ENCODE measurements around the gene ZXDC.

ZXDC gene

GRCh38 chr3:126464093-126464492 is 11.6 kb downstream of the ZXDC start:
- no peak for DNase-seq
- H3K4me1 Mint-ChIP-seq, result peaks cover 15% of the 10 kb centered on the region
- H3K4me3 Mint-ChIP-seq, result no peak overlapping the region

DNA sequence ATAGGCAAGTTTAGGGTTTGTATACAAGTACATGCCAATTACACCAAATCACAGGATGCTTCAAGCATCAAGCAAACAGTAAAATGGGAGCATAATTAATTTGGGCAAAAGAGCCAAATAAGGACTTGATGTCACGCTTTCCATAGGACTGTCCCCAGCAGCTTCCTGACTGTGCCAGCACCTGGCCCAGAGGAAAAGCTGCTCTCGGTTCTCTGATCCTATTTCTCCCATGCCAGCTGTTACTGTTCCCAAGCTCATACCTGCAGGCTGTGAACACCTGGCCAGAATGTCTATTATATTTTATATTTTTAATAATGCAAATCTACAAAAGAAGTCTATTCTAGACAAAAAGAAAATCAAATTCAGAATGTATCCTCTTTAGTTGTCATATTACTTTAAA is 12.2 kb downstream of the ZXDC start:
- H3K4me1 Mint-ChIP-seq, result peaks cover 11% of the 10 kb centered on the region
- no peak overlapping the region for H3K27ac Mint-ChIP-seq
- no peaks in the 10 kb centered on the region for H3K27me3 Mint-ChIP-seq
- no peak for ATAC-seq
- H3K9me3 Mint-ChIP-seq, result no peaks in the 10 kb centered on the region
- H3K4me3 Mint-ChIP-seq, result no peak overlapping the region
- peaks cover 53% of the 10 kb centered on the region for H3K36me3 Mint-ChIP-seq (ENCODE audit: low read depth)
- DNase-seq, result no peak

More at GRCh38 chr3:126464093-126464492, 11.6 kb downstream of the ZXDC start:
- H3K9me3 Mint-ChIP-seq, result no peaks in the 10 kb centered on the region
- H3K27me3 Mint-ChIP-seq, result no peaks in the 10 kb centered on the region
- ATAC-seq, result no peak
- H3K36me3 Mint-ChIP-seq (ENCODE audit: low read depth), result peaks cover 51% of the 10 kb centered on the region
- H3K27ac Mint-ChIP-seq, result no peak overlapping the region

- Mint-ChIP-seq H3K4me3 (no peak overlapping the region), H3K27ac (no peak overlapping the region), H3K9me3 (no peaks in the 10 kb centered on the region), H3K4me1 (no peaks in the 10 kb centered on the region), H3K27me3 (no peaks in the 10 kb centered on the region), H3K36me3 (ENCODE audit: low read depth) (peaks cover 53% of the 10 kb centered on the region)
- ATAC-seq (no peak), DNase-seq (no peak)
Measured at GRCh38 chr3:126461450-126462070, 14.1 kb downstream of the ZXDC start.

DNA sequence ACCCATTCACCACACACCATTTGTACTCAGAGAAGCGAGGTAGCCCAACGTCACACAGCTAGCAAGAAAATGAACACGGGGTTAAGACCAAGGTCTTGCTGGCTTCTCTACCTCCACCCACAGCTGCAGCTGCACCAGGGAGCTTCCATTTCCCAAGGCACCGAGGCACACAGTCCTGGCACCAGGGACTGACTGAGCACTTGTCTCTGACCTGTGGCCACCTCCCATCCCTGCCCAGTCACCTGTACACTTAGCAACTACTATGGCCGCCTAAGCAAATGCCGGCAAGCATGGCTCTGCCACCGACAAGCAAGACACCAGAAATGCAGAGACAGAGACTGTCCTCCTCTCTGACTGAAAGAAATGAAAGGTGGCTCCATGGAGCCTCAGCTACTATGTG is 15.3 kb downstream of the ZXDC start:
- no peaks in the 10 kb centered on the region for H3K9me3 Mint-ChIP-seq
- no peak for DNase-seq
- no peaks in the 10 kb centered on the region for H3K27me3 Mint-ChIP-seq
- H3K4me3 Mint-ChIP-seq, result no peak overlapping the region
- peaks cover 47% of the 10 kb centered on the region for H3K36me3 Mint-ChIP-seq (ENCODE audit: low read depth)
- H3K27ac Mint-ChIP-seq, result no peak overlapping the region
- ATAC-seq, result no peak
- H3K4me1 Mint-ChIP-seq, result no peaks in the 10 kb centered on the region

DNA sequence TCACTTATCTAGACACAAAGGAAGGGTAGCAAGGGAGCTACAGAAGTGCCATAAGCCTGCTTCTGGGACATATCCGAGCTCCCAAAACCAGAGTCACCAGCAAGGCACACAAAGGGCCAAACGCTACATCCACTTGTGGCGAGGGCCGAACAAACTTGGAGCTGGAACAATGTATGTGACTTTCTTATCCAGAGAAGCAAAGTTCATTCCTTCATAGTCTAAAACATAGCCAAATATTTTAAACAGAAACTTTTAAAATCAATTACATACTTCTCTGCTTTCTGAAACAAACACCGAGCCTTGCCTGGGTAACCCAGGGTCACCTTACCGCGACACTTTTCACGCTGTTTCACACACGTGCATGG is 15.9 kb downstream of the ZXDC start:
- no peaks in the 10 kb centered on the region for H3K9me3 Mint-ChIP-seq
- H3K27me3 Mint-ChIP-seq, result no peaks in the 10 kb centered on the region
- no peak for ATAC-seq
- H3K36me3 Mint-ChIP-seq (ENCODE audit: low read depth), result peaks cover 50% of the 10 kb centered on the region
- no peaks in the 10 kb centered on the region for H3K4me1 Mint-ChIP-seq
- DNase-seq, result no peak
- no peak overlapping the region for H3K4me3 Mint-ChIP-seq
- H3K27ac Mint-ChIP-seq, result no peak overlapping the region

GRCh38 chr3:126459111-126459762 is 16.5 kb downstream of the ZXDC start:
- ATAC-seq, result no peak
- H3K4me3 Mint-ChIP-seq, result no peak overlapping the region
- peaks cover 51% of the 10 kb centered on the region for H3K36me3 Mint-ChIP-seq (ENCODE audit: low read depth)
- no peak for DNase-seq
- H3K27ac Mint-ChIP-seq, result no peak overlapping the region
- no peaks in the 10 kb centered on the region for H3K4me1 Mint-ChIP-seq
- no peaks in the 10 kb centered on the region for H3K27me3 Mint-ChIP-seq
- no peaks in the 10 kb centered on the region for H3K9me3 Mint-ChIP-seq

DNA sequence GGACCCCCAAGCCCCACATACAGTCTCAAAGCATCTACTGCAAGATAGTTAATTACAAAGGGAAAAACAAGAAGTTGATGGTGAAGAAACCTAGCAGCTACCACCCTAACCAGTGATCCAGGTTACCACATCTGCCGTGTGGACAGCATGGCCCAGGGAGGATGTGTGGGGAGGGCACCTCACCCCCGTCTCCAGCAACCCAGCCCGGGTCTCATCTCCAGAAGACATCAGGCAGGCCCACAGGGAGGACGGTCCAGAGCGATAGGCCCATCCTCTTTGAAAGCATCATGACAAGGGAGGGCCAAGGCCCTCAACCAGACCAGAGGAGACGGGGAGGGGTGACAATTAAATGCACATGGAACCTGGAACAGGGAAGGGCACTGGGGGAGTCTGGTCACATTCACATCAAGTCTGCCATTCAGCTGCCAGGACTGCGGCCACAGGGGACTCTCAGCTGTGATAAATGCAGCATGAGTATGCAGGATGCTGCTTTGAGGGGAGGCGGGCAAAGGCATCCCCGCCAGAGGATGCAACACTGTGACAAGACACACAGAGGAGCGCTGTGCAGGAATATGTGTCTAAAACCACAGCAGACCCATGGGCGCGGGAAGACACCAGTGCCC is 18.8 kb downstream of the ZXDC start:
- ATAC-seq, result no peak
- no peak for DNase-seq
- Mint-ChIP-seq H3K27me3 (no peaks in the 10 kb centered on the region), H3K27ac (no peak overlapping the region), H3K4me1 (no peaks in the 10 kb centered on the region), H3K9me3 (no peaks in the 10 kb centered on the region), H3K36me3 (ENCODE audit: low read depth) (peaks cover 50% of the 10 kb centered on the region), H3K4me3 (no peak overlapping the region)

GRCh38 chr3:126456211-126456610 is 19.5 kb downstream of the ZXDC start:
- H3K27ac Mint-ChIP-seq, result no peak overlapping the region
- DNase-seq (no peak), ATAC-seq (no peak)
- H3K27me3 Mint-ChIP-seq, result no peaks in the 10 kb centered on the region
- no peaks in the 10 kb centered on the region for H3K9me3 Mint-ChIP-seq
- no peaks in the 10 kb centered on the region for H3K4me1 Mint-ChIP-seq
- no peak overlapping the region for H3K4me3 Mint-ChIP-seq
- H3K36me3 Mint-ChIP-seq (ENCODE audit: low read depth), result peaks cover 47% of the 10 kb centered on the region

- peaks cover 37% of the 10 kb centered on the region for H3K36me3 Mint-ChIP-seq (ENCODE audit: low read depth)
- no peaks in the 10 kb centered on the region for H3K27me3 Mint-ChIP-seq
Measured at GRCh38 chr3:126454437-126455198, 21.1 kb downstream of the ZXDC start.

GRCh38 chr3:126454025-126454424 is 21.7 kb downstream of the ZXDC start:
- no peaks in the 10 kb centered on the region for H3K27me3 Mint-ChIP-seq
- H3K4me3 Mint-ChIP-seq, result no peak overlapping the region
- no peaks in the 10 kb centered on the region for H3K9me3 Mint-ChIP-seq
- peaks cover 34% of the 10 kb centered on the region for H3K36me3 Mint-ChIP-seq (ENCODE audit: low read depth)
- ATAC-seq (no peak), DNase-seq (no peak)
- no peak overlapping the region for H3K27ac Mint-ChIP-seq
- H3K4me1 Mint-ChIP-seq, result no peaks in the 10 kb centered on the region

More at GRCh38 chr3:126454437-126455198, 21.1 kb downstream of the ZXDC start:
- ATAC-seq, result no peak
- no peak overlapping the region for H3K27ac Mint-ChIP-seq
- no peaks in the 10 kb centered on the region for H3K9me3 Mint-ChIP-seq
- H3K4me1 Mint-ChIP-seq, result no peaks in the 10 kb centered on the region
- DNase-seq, result no peak
- H3K4me3 Mint-ChIP-seq, result no peak overlapping the region

GRCh38 chr3:126452213-126452612 is 23.5 kb downstream of the ZXDC start:
- Mint-ChIP-seq H3K27me3 (no peaks in the 10 kb centered on the region), H3K9me3 (no peaks in the 10 kb centered on the region), H3K4me1 (no peaks in the 10 kb centered on the region), H3K27ac (no peak overlapping the region), H3K36me3 (ENCODE audit: low read depth) (peaks cover 24% of the 10 kb centered on the region), H3K4me3 (no peak overlapping the region)
- no peak for DNase-seq
- no peak for ATAC-seq

- peaks cover 20% of the 10 kb centered on the region for H3K36me3 Mint-ChIP-seq (ENCODE audit: low read depth)
- DNase-seq, result no peak
- H3K9me3 Mint-ChIP-seq, result no peaks in the 10 kb centered on the region
- no peak overlapping the region for H3K27ac Mint-ChIP-seq
- no peak overlapping the region for H3K4me3 Mint-ChIP-seq
- H3K27me3 Mint-ChIP-seq, result no peaks in the 10 kb centered on the region
- H3K4me1 Mint-ChIP-seq, result no peaks in the 10 kb centered on the region
- no peak for ATAC-seq
Measured at GRCh38 chr3:126451511-126451910, 24.2 kb downstream of the ZXDC start.

- Mint-ChIP-seq H3K4me3 (no peak overlapping the region), H3K36me3 (ENCODE audit: low read depth) (peaks cover 18% of the 10 kb centered on the region), H3K4me1 (no peaks in the 10 kb centered on the region), H3K9me3 (no peaks in the 10 kb centered on the region), H3K27ac (no peak overlapping the region), H3K27me3 (no peaks in the 10 kb centered on the region)
- ATAC-seq (no peak), DNase-seq (no peak)
Measured at GRCh38 chr3:126450744-126451143, 24.9 kb downstream of the ZXDC start.

GRCh38 chr3:126450219-126450618 is 25.5 kb downstream of the ZXDC start:
- Mint-ChIP-seq H3K36me3 (ENCODE audit: low read depth) (peaks cover 16% of the 10 kb centered on the region), H3K27ac (no peak overlapping the region), H3K4me1 (no peaks in the 10 kb centered on the region), H3K27me3 (no peaks in the 10 kb centered on the region), H3K4me3 (no peak overlapping the region), H3K9me3 (no peaks in the 10 kb centered on the region)
- ATAC-seq (no peak), DNase-seq (no peak)

GRCh38 chr3:126449621-126450051 is 26.1 kb downstream of the ZXDC start:
- no peak for ATAC-seq
- no peaks in the 10 kb centered on the region for H3K4me1 Mint-ChIP-seq
- no peak overlapping the region for H3K4me3 Mint-ChIP-seq

More at GRCh38 chr3:126449621-126450051, 26.1 kb downstream of the ZXDC start:
- Mint-ChIP-seq H3K27ac (no peak overlapping the region), H3K36me3 (ENCODE audit: low read depth) (peaks cover 11% of the 10 kb centered on the region), H3K9me3 (no peaks in the 10 kb centered on the region), H3K27me3 (no peaks in the 10 kb centered on the region)
- DNase-seq, result no peak

All from activated naive CD8-positive, alpha-beta T cell treated with anti-CD3 and anti-CD28 coated beads, Interleukin-2, amount 50 U/mL, for 24 hours (primary cell).